Loucy (cell line): Measurements from ENCODE around the gene TRDMT1.

Experiments
- H2AFZ ChIP-seq: fragments of 200-600 bp; sonication (generic); 2 replicates; pipeline ENCODE4 v1.6.0; 2016; ENCODE audit warnings: antibody characterized with exemption, mild to moderate bottlenecking, low read length, moderate library complexity
- H3F3A ChIP-seq: fragments of 200-600 bp; 2 replicates; pipeline ENCODE4 v1.6.0; 2016; ENCODE audit warnings: antibody characterized with exemption, low read depth, mild to moderate bottlenecking
- H3K27me3 ChIP-seq: fragments of 200-600 bp; sonication (generic); 2 replicates; pipeline ENCODE4 v1.6.1; 2014; ENCODE audit warnings: low read length, mild to moderate bottlenecking; ENCODE audit not compliant: insufficient read depth, poor library complexity, severe bottlenecking
- H3K36me3 ChIP-seq: fragments of 200-600 bp; sonication (generic); 2 replicates; pipeline ENCODE4 v1.6.1; 2016; ENCODE audit warnings: low read length; ENCODE audit not compliant: insufficient read depth
- H3K4me1 ChIP-seq: fragments of 200-600 bp; sonication (generic); 2 replicates; pipeline ENCODE4 v1.5.1; 2014; ENCODE audit warnings: low read length, mild to moderate bottlenecking; ENCODE audit not compliant: insufficient read depth, poor library complexity, severe bottlenecking
- H3K4me2 ChIP-seq: fragments of 200-600 bp; sonication (generic); 2 replicates; pipeline ENCODE4 v1.6.0; 2014; ENCODE audit warnings: antibody characterized with exemption, low read length, low read depth, mild to moderate bottlenecking; ENCODE audit not compliant: poor library complexity, severe bottlenecking
- H3K4me3 ChIP-seq: fragments of 200-600 bp; sonication (generic); 2 replicates; pipeline ENCODE4 v1.5.1; 2014; ENCODE audit warnings: low read length, mild to moderate bottlenecking, mixed read lengths; ENCODE audit not compliant: poor library complexity, severe bottlenecking
- H3K79me2 ChIP-seq: fragments of 200-600 bp; sonication (generic); 2 replicates; pipeline ENCODE4 v1.6.1; 2014; ENCODE audit warnings: low read length; ENCODE audit not compliant: insufficient read depth
- H3K9ac ChIP-seq: fragments of 200-600 bp; sonication (generic); 2 replicates; pipeline ENCODE4 v1.6.0; 2014; ENCODE audit warnings: mild to moderate bottlenecking, low read depth, low read length, moderate library complexity; ENCODE audit not compliant: poor library complexity, severe bottlenecking
- H3K9me2 ChIP-seq: fragments of 200-600 bp; sonication (generic); replicated peaks from 2 replicates; pipeline ENCODE4 v1.6.1; 2016; ENCODE audit warnings: low read depth, low read length, mixed read lengths
- H3K9me3 ChIP-seq: fragments of 200-600 bp; sonication (generic); 2 replicates; pipeline ENCODE4 v1.6.1; 2014; ENCODE audit warnings: mild to moderate bottlenecking, antibody characterized with exemption, low read length, low read depth; ENCODE audit not compliant: insufficient read depth
- H4K20me1 ChIP-seq: fragments of 200-600 bp; sonication (generic); 2 replicates; pipeline ENCODE4 v1.6.0; 2014; ENCODE audit warnings: antibody characterized with exemption, low read length, mild to moderate bottlenecking; ENCODE audit not compliant: insufficient read depth, poor library complexity, severe bottlenecking
- EZH2phosphoT487 ChIP-seq: fragments of 200-600 bp; IDR thresholded peaks from 2 replicates; pipeline ENCODE4 v1.6.1; 2018; ENCODE audit warnings: antibody characterized with exemption, mild to moderate bottlenecking, moderate library complexity, borderline replicate concordance
- TF ChIP-seq, protein P1 (sequence below): fragments of 200-600 bp; sonication (generic); conservative IDR thresholded peaks from 2 replicates; pipeline ENCODE4 v1.5.1; 2014; ENCODE audit warnings: mild to moderate bottlenecking, antibody characterized with exemption, low read length

Gene TRDMT1

DNA sequence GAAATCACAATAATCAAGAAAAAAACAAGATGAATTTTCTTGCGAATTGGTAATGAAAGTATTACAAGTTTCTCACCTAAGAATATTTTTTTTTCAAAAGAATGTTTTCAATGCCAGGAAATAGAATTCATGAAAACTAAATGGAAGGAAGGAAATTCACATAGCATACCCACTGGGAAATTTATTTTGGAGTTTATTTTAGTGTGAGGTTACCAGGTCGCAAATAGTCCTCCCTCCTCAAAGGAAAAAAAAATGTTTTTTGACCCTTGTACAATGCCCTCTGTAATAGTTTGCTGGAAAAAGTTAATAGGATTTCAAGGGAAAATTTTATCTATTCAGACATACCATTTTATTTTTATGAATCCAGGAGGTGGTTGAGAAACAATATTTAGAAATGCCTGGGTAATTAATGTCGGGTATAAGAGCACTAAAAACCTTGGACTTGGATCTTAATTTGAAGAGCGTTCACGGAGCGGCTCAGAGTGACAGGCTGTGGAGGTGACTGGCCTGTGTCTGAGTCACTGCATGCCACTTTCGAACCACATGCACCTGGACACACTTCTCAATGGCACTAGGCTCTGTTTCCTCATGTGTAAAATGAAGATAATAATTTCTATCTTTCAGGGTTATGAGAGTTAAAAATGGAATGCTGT is 100.1 kb downstream of the TRDMT1 start:
- no peak overlapping the region for H3K4me2 ChIP-seq
- H3K9me2 ChIP-seq: no peaks in the 10 kb centered on the region
- H2AFZ ChIP-seq: no peak overlapping the region
- H3K9me3 ChIP-seq: no peaks in the 10 kb centered on the region
- H3K9ac ChIP-seq: no peak overlapping the region
- no peaks in the 10 kb centered on the region for H3K36me3 ChIP-seq
- H3K4me3 ChIP-seq: no peak overlapping the region
- H3K27me3 ChIP-seq: no peaks in the 10 kb centered on the region
- no peaks in the 10 kb centered on the region for H4K20me1 ChIP-seq
- H3K4me1 ChIP-seq: no peaks in the 10 kb centered on the region
- no peak for TF ChIP-seq EZH2phosphoT487
- TF ChIP-seq, protein P1, sequence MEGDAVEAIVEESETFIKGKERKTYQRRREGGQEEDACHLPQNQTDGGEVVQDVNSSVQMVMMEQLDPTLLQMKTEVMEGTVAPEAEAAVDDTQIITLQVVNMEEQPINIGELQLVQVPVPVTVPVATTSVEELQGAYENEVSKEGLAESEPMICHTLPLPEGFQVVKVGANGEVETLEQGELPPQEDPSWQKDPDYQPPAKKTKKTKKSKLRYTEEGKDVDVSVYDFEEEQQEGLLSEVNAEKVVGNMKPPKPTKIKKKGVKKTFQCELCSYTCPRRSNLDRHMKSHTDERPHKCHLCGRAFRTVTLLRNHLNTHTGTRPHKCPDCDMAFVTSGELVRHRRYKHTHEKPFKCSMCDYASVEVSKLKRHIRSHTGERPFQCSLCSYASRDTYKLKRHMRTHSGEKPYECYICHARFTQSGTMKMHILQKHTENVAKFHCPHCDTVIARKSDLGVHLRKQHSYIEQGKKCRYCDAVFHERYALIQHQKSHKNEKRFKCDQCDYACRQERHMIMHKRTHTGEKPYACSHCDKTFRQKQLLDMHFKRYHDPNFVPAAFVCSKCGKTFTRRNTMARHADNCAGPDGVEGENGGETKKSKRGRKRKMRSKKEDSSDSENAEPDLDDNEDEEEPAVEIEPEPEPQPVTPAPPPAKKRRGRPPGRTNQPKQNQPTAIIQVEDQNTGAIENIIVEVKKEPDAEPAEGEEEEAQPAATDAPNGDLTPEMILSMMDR: no peak
- no peaks in the 10 kb centered on the region for H3F3A ChIP-seq
- no peaks in the 10 kb centered on the region for H3K79me2 ChIP-seq

DNA sequence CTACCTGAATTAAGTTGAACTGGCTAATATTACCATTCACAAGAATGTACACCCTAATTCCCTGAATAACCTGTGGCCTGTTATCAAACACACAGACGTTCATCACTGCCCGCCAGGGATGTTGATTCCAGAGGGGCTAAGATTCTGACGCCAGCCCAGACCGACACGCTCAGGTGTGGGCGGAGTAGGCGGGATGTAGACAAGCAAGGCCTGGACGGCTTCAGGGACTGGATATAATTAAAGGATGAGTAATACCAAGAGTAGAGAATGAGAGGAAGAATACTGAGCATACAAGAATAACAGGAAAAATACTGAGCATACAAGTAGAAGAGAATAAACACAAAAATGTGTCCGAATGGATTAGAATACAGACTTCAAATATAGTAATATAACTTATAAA is 100.9 kb downstream of the TRDMT1 start:
- H3K4me3 ChIP-seq: no peak overlapping the region
- no peaks in the 10 kb centered on the region for H3K4me1 ChIP-seq
- no peaks in the 10 kb centered on the region for H3K36me3 ChIP-seq
- H4K20me1 ChIP-seq: no peaks in the 10 kb centered on the region
- no peak overlapping the region for H3K9ac ChIP-seq
- H3K79me2 ChIP-seq: no peaks in the 10 kb centered on the region
- no peak overlapping the region for H3K4me2 ChIP-seq
- no peaks in the 10 kb centered on the region for H3K27me3 ChIP-seq
- no peaks in the 10 kb centered on the region for H3K9me3 ChIP-seq
- H3K9me2 ChIP-seq: no peaks in the 10 kb centered on the region
- no peak overlapping the region for H2AFZ ChIP-seq
- H3F3A ChIP-seq: no peaks in the 10 kb centered on the region
- TF ChIP-seq, protein P1: no peak
- no peak for TF ChIP-seq EZH2phosphoT487

- Histone ChIP-seq H3K9me2 (no peaks in the 10 kb centered on the region), H3K27me3 (no peaks in the 10 kb centered on the region), H4K20me1 (no peaks in the 10 kb centered on the region), H3K79me2 (no peaks in the 10 kb centered on the region), H3K4me2 (no peak overlapping the region), H3K4me1 (no peaks in the 10 kb centered on the region), H3F3A (no peaks in the 10 kb centered on the region), H3K36me3 (no peaks in the 10 kb centered on the region), H3K9me3 (no peaks in the 10 kb centered on the region), H3K4me3 (no peak overlapping the region), H2AFZ (no peak overlapping the region), H3K9ac (no peak overlapping the region)
- TF ChIP-seq, protein P1: no peak
- TF ChIP-seq EZH2phosphoT487: no peak
These were observed 103.5 kb downstream of the TRDMT1 start for GRCh38 chr10:17098012-17098411.
